GM18505 (cell line): ENCODE data around the gene AHCYL2.
"Not testable (repeated sequence)": the region's sequence is repeated elsewhere in the genome, so short reads cannot be mapped to it uniquely, and the experiment has no call there.

Experiments
- ATAC-seq: cut with Tn5 transposase; IDR thresholded peaks from one replicate; pipeline ENCODE4 v1.9.1; 2021; ENCODE audit not compliant: unreplicated experiment
- POLR2A ChIP-seq: IDR thresholded peaks from 4 replicates; pipeline ENCODE4 v1.6.1; 2011; ENCODE audit warnings: borderline replicate concordance; ENCODE audit not compliant: insufficient read depth, insufficient read length; ENCODE audit errors: extremely low read depth

The AHCYL2 gene

GRCh38 chr7:129391546-129392171 lies 166.8 kb downstream of the AHCYL2 start:
- no peak for ATAC-seq
- TF ChIP-seq POLR2A = no peak

GRCh38 chr7:129393255-129393654 lies 168.4 kb downstream of the AHCYL2 start:
- ATAC-seq = no peak
- TF ChIP-seq POLR2A = no peak

GRCh38 chr7:129394101-129394500 lies 169.3 kb downstream of the AHCYL2 start:
- no peak for ATAC-seq
- no peak for TF ChIP-seq POLR2A

GRCh38 chr7:129394982-129395914 lies 170.4 kb downstream of the AHCYL2 start:
- no peak for TF ChIP-seq POLR2A
- ATAC-seq = no peak

- no peak for ATAC-seq
- TF ChIP-seq POLR2A = no peak
Observed at GRCh38 chr7:129401228-129401966, 176.6 kb downstream of the AHCYL2 start.

- peak; percentile 52 for ATAC-seq
- no peak for TF ChIP-seq POLR2A
Observed at GRCh38 chr7:129401967-129402860, 177.4 kb downstream of the AHCYL2 start.

GRCh38 chr7:129405527-129405926 lies 180.7 kb downstream of the AHCYL2 start:
- no peak for TF ChIP-seq POLR2A
- ATAC-seq = no peak

GRCh38 chr7:129410238-129410637 lies 185.4 kb downstream of the AHCYL2 start:
- not testable (repeated sequence) for ATAC-seq

GRCh38 chr7:129412501-129412900 lies 187.7 kb downstream of the AHCYL2 start:
- no peak for TF ChIP-seq POLR2A

GRCh38 chr7:129417073-129417472 lies 192.2 kb downstream of the AHCYL2 start:
- ATAC-seq = no peak
- TF ChIP-seq POLR2A = no peak

More at GRCh38 chr7:129412501-129412900, 187.7 kb downstream of the AHCYL2 start:
- ATAC-seq = no peak

- ATAC-seq = no peak
Observed at GRCh38 chr7:129421717-129422250, 197.0 kb downstream of the AHCYL2 start.

GRCh38 chr7:129422727-129423126 lies 197.9 kb downstream of the AHCYL2 start:
- TF ChIP-seq POLR2A = no peak
- no peak for ATAC-seq

More at GRCh38 chr7:129421717-129422250, 197.0 kb downstream of the AHCYL2 start:
- no peak for TF ChIP-seq POLR2A

- no peak for ATAC-seq
- TF ChIP-seq POLR2A = no peak
Observed at GRCh38 chr7:129423700-129424410, 199.0 kb downstream of the AHCYL2 start.
